Panc1 (cell line): ENCODE data around the gene GDF3.

Experiments
- CTCF ChIP-seq: fragments of 450-650 bp; IDR thresholded peaks from 2 replicates; pipeline ENCODE4 v1.5.1; 2017; ENCODE audit warnings: mild to moderate bottlenecking
- POLR2AphosphoS5 ChIP-seq: IDR thresholded peaks from 2 replicates; pipeline ENCODE4 v1.6.1; 2012; ENCODE audit warnings: mild to moderate bottlenecking, low read depth, low read length, moderate library complexity

- TF ChIP-seq CTCF (no peak), POLR2AphosphoS5 (no peak)
Observed at GRCh38 chr12:7705846-7706245, 10.3 kb upstream of the GDF3 start.
